SK-N-SH (cell line): Measurements from ENCODE around the gene HOXB2. TPM values are rescaled to one million over a fixed set of nuclear protein-coding genes. Genes with fewer than 3 reads are reported as not detected.

ENCODE experiments used
- CTCF ChIA-PET: fragments of 300-600, 350-600 bp; formaldehyde crosslinking; extraction: SDS; loops from one replicate; lab custom pipeline; 2021; lab: Yijun Ruan, JAX
- POLR2A ChIA-PET: fragments of 350-600 bp; sonication (Branson Sonifier 250); formaldehyde crosslinking; extraction: SDS; loops from one replicate; lab custom pipeline; 2020; ENCODE audit warnings: antibody characterized with exemption, inconsistent platforms; lab: Yijun Ruan, JAX
- DNase-seq: peaks from one replicate; pipeline ENCODE4 v3.0.0; 2012
- H2AFZ ChIP-seq: fragments of 200-600 bp; sonication (generic); 2 replicates; pipeline ENCODE4 v1.8.1; 2016; ENCODE audit warnings: antibody characterized with exemption, mild to moderate bottlenecking, low read depth
- H3F3A ChIP-seq: fragments of 200-600 bp; sonication (generic); replicated peaks from 2 replicates; pipeline ENCODE3; 2016; ENCODE audit warnings: antibody characterized with exemption, mild to moderate bottlenecking; ENCODE audit not compliant: insufficient read depth
- H3K27ac ChIP-seq, 2 experiments: fragments of 200-500 bp in 1 of 2; fragments of 200-600 bp in 1 of 2; sonication (Bioruptor generic) in 1 of 2; sonication (generic), shearing (Covaris generic) in 1 of 2; 2 replicates each; pipeline versions ENCODE4 v1.5.1 to v1.6.1; 2014 to 2016; ENCODE audit warnings: low read depth in 2 of 2, inconsistent platforms in 1 of 2, low read length in 1 of 2, mild to moderate bottlenecking in 1 of 2, mixed read lengths in 1 of 2
- H3K27me3 ChIP-seq: fragments of 200-600 bp; sonication (generic), shearing (Covaris generic); 2 replicates; pipeline ENCODE4 v1.6.1; 2016; ENCODE audit warnings: mixed run types; ENCODE audit not compliant: insufficient read depth
- H3K36me3 ChIP-seq, 2 experiments: fragments of 200-500 bp in 1 of 2; fragments of 200-600 bp in 1 of 2; sonication (Bioruptor generic) in 1 of 2; sonication (generic) in 1 of 2; replicated peaks in 1 of 2; 2 replicates each; pipeline versions ENCODE3 to v1.5.1; 2014 to 2016; ENCODE audit warnings: low read length in 1 of 2, mild to moderate bottlenecking in 1 of 2; ENCODE audit not compliant: insufficient read depth in 2 of 2, control insufficient read depth in 1 of 2
- H3K4me1 ChIP-seq, 2 experiments: fragments of 200-500 bp in 1 of 2; fragments of 200-600 bp in 1 of 2; sonication (Bioruptor generic) in 1 of 2; sonication (generic), shearing (Covaris generic) in 1 of 2; 2 replicates each; pipeline versions ENCODE4 v1.5.1 to v1.6.1; 2014 to 2016; ENCODE audit warnings: low read depth in 1 of 2, low read length in 1 of 2, mixed run types in 1 of 2; ENCODE audit not compliant: insufficient read depth in 2 of 2, control insufficient read depth in 1 of 2
- H3K4me2 ChIP-seq: fragments of 200-600 bp; sonication (generic), shearing (Covaris generic); 2 replicates; pipeline ENCODE4 v1.6.1; 2017; ENCODE audit warnings: mixed run types
- H3K4me3 ChIP-seq, 2 experiments: fragments of 200-500 bp in 1 of 2; fragments of 200-600 bp in 1 of 2; sonication (Bioruptor generic) in 1 of 2; sonication (generic), shearing (Covaris generic) in 1 of 2; 2 replicates each; pipeline versions ENCODE4 v1.5.1 to v1.8.1; 2014 to 2016; ENCODE audit warnings: low read depth in 2 of 2, inconsistent platforms in 1 of 2, low read length in 1 of 2, mild to moderate bottlenecking in 1 of 2, mixed read lengths in 1 of 2, moderate library complexity in 1 of 2
- H3K79me2 ChIP-seq: fragments of 200-600 bp; sonication (generic); 2 replicates; pipeline ENCODE4 v1.8.1; 2017; ENCODE audit warnings: mild to moderate bottlenecking; ENCODE audit not compliant: insufficient read depth
- H3K9ac ChIP-seq: fragments of 200-600 bp; sonication (generic); 2 replicates; pipeline ENCODE4 v1.6.1; 2017; ENCODE audit warnings: mixed run types
- H3K9me2 ChIP-seq: fragments of 200-600 bp; sonication (generic); 2 replicates; pipeline ENCODE4 v1.6.1; 2017; ENCODE audit warnings: mixed run types
- H3K9me3 ChIP-seq: fragments of 200-600 bp; sonication (generic); 2 replicates; pipeline ENCODE4 v1.6.1; 2017; ENCODE audit warnings: mixed run types, mild to moderate bottlenecking, moderate library complexity
- H4K20me1 ChIP-seq: fragments of 200-600 bp; sonication (generic); 2 replicates; pipeline ENCODE4 v1.6.1; 2017; ENCODE audit warnings: mild to moderate bottlenecking, mixed run types; ENCODE audit not compliant: insufficient read depth
- CHD2 ChIP-seq: fragments of 150-350 bp; IDR thresholded peaks from 2 replicates; pipeline ENCODE4 v1.6.1; 2018; ENCODE audit warnings: low read length; ENCODE audit not compliant: partially characterized antibody
- ELF1 ChIP-seq: IDR thresholded peaks from 2 replicates; pipeline ENCODE4 v1.4.0; 2012
- EP300 ChIP-seq, 2 experiments: IDR thresholded peaks; 2 replicates each; pipeline versions ENCODE4 v1.4.0 to v1.6.1; 2012; ENCODE audit warnings: borderline replicate concordance in 1 of 2, low read depth in 1 of 2, low read length in 1 of 2
- EZH2phosphoT487 ChIP-seq: fragments of 200-600 bp; sonication (generic); IDR thresholded peaks from 2 replicates; pipeline ENCODE4 v1.6.1; 2017; ENCODE audit warnings: low read depth, mixed run types, mild to moderate bottlenecking, antibody characterized with exemption, moderate library complexity, borderline replicate concordance
- FOXM1 ChIP-seq: IDR thresholded peaks from 2 replicates; pipeline ENCODE4 v1.4.0; 2012; ENCODE audit warnings: low read depth, mild to moderate bottlenecking
- GATA2 ChIP-seq: sonication (generic); formaldehyde crosslinking; IDR thresholded peaks from 2 replicates; pipeline ENCODE4 v1.5.0; 2020; ENCODE audit warnings: mild to moderate bottlenecking, missing genetic modification reagents
- JUND ChIP-seq: IDR thresholded peaks from 2 replicates; pipeline ENCODE4 v1.4.0; 2012
- MEF2A ChIP-seq: IDR thresholded peaks from 2 replicates; pipeline ENCODE4 v1.4.0; 2012; ENCODE audit warnings: low read depth, borderline replicate concordance
- NFIC ChIP-seq: IDR thresholded peaks from 2 replicates; pipeline ENCODE4 v1.4.0; 2012; ENCODE audit warnings: borderline replicate concordance
- NRF1 ChIP-seq: IDR thresholded peaks from 2 replicates; pipeline ENCODE4 v1.6.1; 2012; ENCODE audit warnings: low read depth, mild to moderate bottlenecking, low read length
- RAD21 ChIP-seq: IDR thresholded peaks from 2 replicates; pipeline ENCODE4 v1.6.1; 2012; ENCODE audit warnings: mild to moderate bottlenecking, low read length
- RCOR1 ChIP-seq: fragments of 150-350 bp; IDR thresholded peaks from 2 replicates; pipeline ENCODE4 v1.6.1; 2017; ENCODE audit warnings: antibody characterized with exemption, low read length
- RFX5 ChIP-seq: IDR thresholded peaks from 2 replicates; pipeline ENCODE4 v1.6.1; 2012; ENCODE audit warnings: mild to moderate bottlenecking, improper control_type of control experiment, low read length
- SIN3A ChIP-seq: IDR thresholded peaks from 2 replicates; pipeline ENCODE4 v1.6.1; 2012; ENCODE audit warnings: low read depth, mild to moderate bottlenecking, low read length, moderate library complexity, borderline replicate concordance
- SMC3 ChIP-seq: IDR thresholded peaks from 2 replicates; pipeline ENCODE4 v1.6.1; 2012; ENCODE audit warnings: low read depth, low read length, improper control_type of control experiment
- TAF1 ChIP-seq: IDR thresholded peaks from 2 replicates; pipeline ENCODE4 v1.6.1; 2012; ENCODE audit warnings: low read depth, mild to moderate bottlenecking, low read length, moderate library complexity, borderline replicate concordance
- TCF12 ChIP-seq: IDR thresholded peaks from 2 replicates; pipeline ENCODE4 v1.4.0; 2012
- TEAD4 ChIP-seq: IDR thresholded peaks from 2 replicates; pipeline ENCODE4 v1.4.0; 2012; ENCODE audit warnings: mild to moderate bottlenecking, borderline replicate concordance; ENCODE audit not compliant: insufficient read depth
- YY1 ChIP-seq: IDR thresholded peaks from 2 replicates; pipeline ENCODE4 v1.4.0; 2012; ENCODE audit warnings: low read depth, mild to moderate bottlenecking
- WGBS: methylation state at CpG from one replicate; pipeline ENCODE4 v1.1.6; 2017; ENCODE audit warnings: low lambda C conversion rate; 5-methylcytosine and 5-hydroxymethylcytosine counted together
- polyA plus RNA-seq, 3 experiments: library from polyadenylated mRNA; depleted of rRNA; stranded (reverse); fragments of >200 nt; gene quantifications; 2 replicates each; pipeline ENCODE4 v1.2.3, GENCODE V29; 2012
- TF ChIP-seq, protein P1 (sequence below): fragments of 150-350 bp; IDR thresholded peaks from 2 replicates; pipeline ENCODE4 v1.6.1; 2017; ENCODE audit warnings: antibody characterized with exemption, low read length, low read depth, borderline replicate concordance
- TF ChIP-seq, protein P2 (sequence below): IDR thresholded peaks from 2 replicates; pipeline ENCODE4 v1.4.0; 2012; ENCODE audit warnings: low read depth, borderline replicate concordance
- TF ChIP-seq, protein P3 (sequence below): fragments of 150-350 bp; IDR thresholded peaks from 2 replicates; pipeline ENCODE4 v1.6.1; 2016; ENCODE audit warnings: mild to moderate bottlenecking, low read depth, low read length
- TF ChIP-seq, protein P4 (sequence below): IDR thresholded peaks from 2 replicates; pipeline ENCODE4 v1.4.0; 2012; ENCODE audit warnings: low read depth, borderline replicate concordance

The HOXB2 gene
- polyA plus RNA-seq, 1 of the 3 experiments (the other 2 are of a cell fraction): 1.9 TPM

DNA sequence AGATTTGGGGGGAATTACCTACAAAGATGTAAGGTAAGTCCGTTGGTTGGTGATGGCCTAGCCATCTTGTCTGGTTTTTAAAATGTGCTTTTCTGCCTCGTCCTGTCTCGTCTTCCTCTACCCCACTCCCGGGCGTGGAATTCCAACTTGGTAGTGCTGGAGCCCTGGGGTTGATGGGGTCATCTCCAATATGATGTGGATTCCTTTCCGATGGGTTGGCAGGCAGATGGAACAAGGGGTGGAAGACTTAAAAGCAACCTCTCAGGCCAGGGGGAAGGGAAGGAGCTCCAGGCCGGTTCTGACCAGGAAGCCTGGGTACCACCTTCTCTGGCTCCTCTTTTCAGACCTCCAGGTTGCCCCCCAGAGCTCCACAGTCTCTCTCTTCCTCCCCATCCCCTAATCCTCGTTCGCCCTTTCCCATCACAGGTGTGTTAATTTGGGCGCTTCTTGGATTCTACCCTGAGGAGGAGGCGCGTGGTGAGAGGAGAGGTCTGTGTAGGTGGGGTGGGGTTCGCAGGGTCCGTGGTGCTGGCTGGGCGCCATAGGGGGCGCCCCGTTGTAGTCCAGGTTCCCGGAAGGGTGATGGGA lies 5.1 kb upstream of the HOXB2 start:
- no peaks in the 10 kb centered on the region for H3K9me2 ChIP-seq
- H3K4me1 ChIP-seq: no peaks in the 10 kb centered on the region
- H3K4me2 ChIP-seq: no peak overlapping the region
- no peak overlapping the region for H3K9ac ChIP-seq
- no peak overlapping the region for H3K4me3 ChIP-seq
- H3F3A ChIP-seq: peaks cover 4% of the 10 kb centered on the region
- no peaks in the 10 kb centered on the region for H3K36me3 ChIP-seq
- no peak overlapping the region for H3K27ac ChIP-seq
- WGBS: 40% methylated on average over 18 of the region's 18 CpGs
- no peak for DNase-seq
- H3K9me3 ChIP-seq: no peaks in the 10 kb centered on the region
- peaks cover 95% of the 10 kb centered on the region for H3K27me3 ChIP-seq
- no peak for TF ChIP-seq RAD21
- TF ChIP-seq, protein P1, sequence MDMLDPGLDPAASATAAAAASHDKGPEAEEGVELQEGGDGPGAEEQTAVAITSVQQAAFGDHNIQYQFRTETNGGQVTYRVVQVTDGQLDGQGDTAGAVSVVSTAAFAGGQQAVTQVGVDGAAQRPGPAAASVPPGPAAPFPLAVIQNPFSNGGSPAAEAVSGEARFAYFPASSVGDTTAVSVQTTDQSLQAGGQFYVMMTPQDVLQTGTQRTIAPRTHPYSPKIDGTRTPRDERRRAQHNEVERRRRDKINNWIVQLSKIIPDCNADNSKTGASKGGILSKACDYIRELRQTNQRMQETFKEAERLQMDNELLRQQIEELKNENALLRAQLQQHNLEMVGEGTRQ: no peak
- TF ChIP-seq, protein P2, sequence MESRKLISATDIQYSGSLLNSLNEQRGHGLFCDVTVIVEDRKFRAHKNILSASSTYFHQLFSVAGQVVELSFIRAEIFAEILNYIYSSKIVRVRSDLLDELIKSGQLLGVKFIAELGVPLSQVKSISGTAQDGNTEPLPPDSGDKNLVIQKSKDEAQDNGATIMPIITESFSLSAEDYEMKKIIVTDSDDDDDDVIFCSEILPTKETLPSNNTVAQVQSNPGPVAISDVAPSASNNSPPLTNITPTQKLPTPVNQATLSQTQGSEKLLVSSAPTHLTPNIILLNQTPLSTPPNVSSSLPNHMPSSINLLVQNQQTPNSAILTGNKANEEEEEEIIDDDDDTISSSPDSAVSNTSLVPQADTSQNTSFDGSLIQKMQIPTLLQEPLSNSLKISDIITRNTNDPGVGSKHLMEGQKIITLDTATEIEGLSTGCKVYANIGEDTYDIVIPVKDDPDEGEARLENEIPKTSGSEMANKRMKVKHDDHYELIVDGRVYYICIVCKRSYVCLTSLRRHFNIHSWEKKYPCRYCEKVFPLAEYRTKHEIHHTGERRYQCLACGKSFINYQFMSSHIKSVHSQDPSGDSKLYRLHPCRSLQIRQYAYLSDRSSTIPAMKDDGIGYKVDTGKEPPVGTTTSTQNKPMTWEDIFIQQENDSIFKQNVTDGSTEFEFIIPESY: no peak
- TF ChIP-seq YY1: no peak
- TF ChIP-seq EZH2phosphoT487: no peak
- no peak for TF ChIP-seq FOXM1
- no peak for TF ChIP-seq EP300 (IDR thresholded peaks at IDR 0.05; ENCODE audit: borderline replicate concordance in 1 of 2, low read depth in 1 of 2, low read length in 1 of 2)
- TF ChIP-seq RFX5: no peak
- no peak for TF ChIP-seq JUND
- TF ChIP-seq RCOR1: no peak
- TF ChIP-seq, protein P3, sequence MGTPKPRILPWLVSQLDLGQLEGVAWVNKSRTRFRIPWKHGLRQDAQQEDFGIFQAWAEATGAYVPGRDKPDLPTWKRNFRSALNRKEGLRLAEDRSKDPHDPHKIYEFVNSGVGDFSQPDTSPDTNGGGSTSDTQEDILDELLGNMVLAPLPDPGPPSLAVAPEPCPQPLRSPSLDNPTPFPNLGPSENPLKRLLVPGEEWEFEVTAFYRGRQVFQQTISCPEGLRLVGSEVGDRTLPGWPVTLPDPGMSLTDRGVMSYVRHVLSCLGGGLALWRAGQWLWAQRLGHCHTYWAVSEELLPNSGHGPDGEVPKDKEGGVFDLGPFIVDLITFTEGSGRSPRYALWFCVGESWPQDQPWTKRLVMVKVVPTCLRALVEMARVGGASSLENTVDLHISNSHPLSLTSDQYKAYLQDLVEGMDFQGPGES: no peak
- TF ChIP-seq ELF1: no peak
- TF ChIP-seq TAF1: no peak
- CTCF ChIA-PET: interaction anchor here (1.6 kb wide), 1 partner anchor 93 kb away, joined by 4 read pairs; no protein-coding TSS in a partner anchor
- no peak overlapping the region for H2AFZ ChIP-seq
- H3K79me2 ChIP-seq: no peaks in the 10 kb centered on the region
- POLR2A ChIA-PET: no interaction called here
- no peaks in the 10 kb centered on the region; the same call in 1 of the 2 replicates for H4K20me1 ChIP-seq

DNA sequence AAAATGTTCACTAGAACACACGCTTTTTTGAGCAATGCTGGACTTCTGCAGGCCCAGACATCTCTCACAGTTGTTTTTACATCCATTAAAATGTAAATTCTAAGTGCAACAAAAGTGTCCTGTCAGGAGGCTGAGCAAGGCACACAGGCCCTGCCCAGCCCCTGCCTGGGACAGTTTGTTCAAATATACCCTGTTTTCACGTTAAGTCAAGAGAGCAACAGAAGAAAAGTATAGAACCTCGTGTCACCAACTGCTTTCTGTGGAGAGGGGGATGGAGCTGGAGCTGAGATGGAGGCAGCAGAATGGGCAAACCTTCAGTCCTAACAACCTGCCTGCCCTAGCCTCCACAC lies 4.3 kb upstream of the HOXB2 start:
- Histone ChIP-seq H3K36me3 (no peaks in the 10 kb centered on the region), H3K4me3 (no peak overlapping the region), H3K79me2 (no peaks in the 10 kb centered on the region), H3K4me2 (no peak overlapping the region), H3K9me2 (no peaks in the 10 kb centered on the region), H4K20me1 (no peaks in the 10 kb centered on the region; the same call in 1 of the 2 replicates), H3F3A (peaks cover 4% of the 10 kb centered on the region), H3K9me3 (no peaks in the 10 kb centered on the region), H2AFZ (no peak overlapping the region), H3K27ac (no peak overlapping the region), H3K9ac (no peak overlapping the region), H3K4me1 (no peaks in the 10 kb centered on the region), H3K27me3 (peaks cover 95% of the 10 kb centered on the region)
- no peak for DNase-seq
- WGBS: 12% methylated on average over 3 of the region's 3 CpGs
- ChIA-PET POLR2A (no interaction called here), CTCF (interaction anchor here (1.6 kb wide), 1 partner anchor 92 kb away, joined by 4 read pairs; no protein-coding TSS in a partner anchor)
- TF ChIP-seq NFIC: no peak
- TF ChIP-seq EZH2phosphoT487: no peak
- TF ChIP-seq GATA2 (CRISPR knock-in tag): no peak
- no peak for TF ChIP-seq RAD21
- TF ChIP-seq CHD2: no peak
- TF ChIP-seq JUND: no peak
- TF ChIP-seq, protein P4, sequence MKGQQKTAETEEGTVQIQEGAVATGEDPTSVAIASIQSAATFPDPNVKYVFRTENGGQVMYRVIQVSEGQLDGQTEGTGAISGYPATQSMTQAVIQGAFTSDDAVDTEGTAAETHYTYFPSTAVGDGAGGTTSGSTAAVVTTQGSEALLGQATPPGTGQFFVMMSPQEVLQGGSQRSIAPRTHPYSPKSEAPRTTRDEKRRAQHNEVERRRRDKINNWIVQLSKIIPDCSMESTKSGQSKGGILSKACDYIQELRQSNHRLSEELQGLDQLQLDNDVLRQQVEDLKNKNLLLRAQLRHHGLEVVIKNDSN: no peak
- no peak for TF ChIP-seq SIN3A
- TF ChIP-seq ELF1: no peak
- no peak for TF ChIP-seq NRF1
- TF ChIP-seq TEAD4: no peak
- no peak for TF ChIP-seq MEF2A
- TF ChIP-seq TCF12: no peak
- no peak for TF ChIP-seq SMC3
- TF ChIP-seq, protein P2: no peak
